HCT116 (cell line): ENCODE data around the gene BEGAIN. TPM values are rescaled to one million over a fixed set of nuclear protein-coding genes. Genes with fewer than 3 reads are reported as not detected.

ENCODE experiments used
- ATAC-seq: fragments of 200-7000 bp; cut with Tn5 transposase; 2 replicates; pipeline ENCODE4 v1.9.1; 2020; ENCODE audit warnings: mild to moderate bottlenecking, moderate library complexity
- BruUV-seq: library from RNA; stranded (reverse); fragments of 400-500 nt; replicated peaks from 2 replicates; lab custom pipeline; 2021; lab: Mats Ljungman, UMichigan
- CTCF ChIA-PET: fragments of 300-600 bp; sonication (Branson Sonifier 250); formaldehyde crosslinking; loops from one replicate; lab custom pipeline; 2021; ENCODE audit warnings: antibody characterized with exemption; lab: Charles Lee
- POLR2A ChIA-PET: fragments of 300-600, 350-600 bp; sonication (Branson Sonifier 250); formaldehyde crosslinking; loops from one replicate; lab custom pipeline; 2021; ENCODE audit warnings: antibody characterized with exemption; lab: Charles Lee
- RAD21 ChIA-PET, 2 experiments: fragments of 300-600 bp; sonication (Branson Sonifier 250); formaldehyde crosslinking; loops; one replicate each; lab custom pipeline; 2023; ENCODE audit warnings: low total read pairs in 2 of 2; ENCODE audit not compliant: uncharacterized antibody in 2 of 2, unreplicated experiment in 2 of 2, low non-redundant PET in 1 of 2; lab: Charles Lee
- DNase-seq: peaks from one replicate; pipeline ENCODE4 v3.0.0-alpha.2; 2010; ENCODE audit warnings: low read depth, low spot score
- H2AFZ ChIP-seq: fragments of 200-600 bp; shearing (Covaris generic), sonication (generic); 2 replicates; pipeline ENCODE4 v1.6.1; 2017; ENCODE audit warnings: low read depth, mixed run types, mixed read lengths, antibody characterized with exemption, low read length; ENCODE audit not compliant: poor library complexity, severe bottlenecking
- H3K27ac ChIP-seq: 2 replicates; pipeline ENCODE4 v1.5.1; 2012; ENCODE audit warnings: low read depth, low read length
- H3K27me3 ChIP-seq: fragments of 200-600 bp; sonication (generic); 2 replicates; pipeline ENCODE4 v1.6.1; 2016; ENCODE audit warnings: mixed run types, low read length, mixed read lengths; ENCODE audit not compliant: insufficient read depth
- H3K36me3 ChIP-seq, 2 experiments: fragments of 200-500 bp in 1 of 2; fragments of 200-600 bp in 1 of 2; sonication (Bioruptor generic) in 1 of 2; sonication (generic) in 1 of 2; 2 replicates each; pipeline versions ENCODE4 v1.5.1 to v1.6.1; 2014 to 2016; ENCODE audit warnings: low read length in 2 of 2, inconsistent platforms in 1 of 2, mixed read lengths in 1 of 2, mixed run types in 1 of 2; ENCODE audit not compliant: insufficient read depth in 2 of 2, control insufficient read depth in 1 of 2
- H3K4me1 ChIP-seq, 2 experiments: fragments of 200-600 bp in 1 of 2; sonication (generic) in 1 of 2; 2 replicates each; pipeline versions ENCODE4 v1.5.1 to v1.6.1; 2012 to 2017; ENCODE audit warnings: low read length in 2 of 2, inconsistent platforms in 1 of 2, mild to moderate bottlenecking in 1 of 2, mixed read lengths in 1 of 2, mixed run types in 1 of 2, moderate library complexity in 1 of 2; ENCODE audit not compliant: insufficient read depth in 2 of 2, control insufficient read depth in 1 of 2
- H3K4me2 ChIP-seq: fragments of 200-600 bp; sonication (generic); 2 replicates; pipeline ENCODE4 v1.6.1; 2017; ENCODE audit warnings: mixed run types, low read length, mixed read lengths
- H3K4me3 ChIP-seq, 2 experiments: fragments of 200-600 bp in 1 of 2; sonication (generic) in 1 of 2; replicated peaks in 1 of 2; 2 replicates each; pipeline ENCODE4 v1.5.1; 2011 to 2016; ENCODE audit warnings: low read length in 2 of 2, control low read depth in 1 of 2, low read depth in 1 of 2, mild to moderate bottlenecking in 1 of 2, mixed read lengths in 1 of 2, mixed run types in 1 of 2
- H3K79me2 ChIP-seq: fragments of 200-600 bp; sonication (generic); 2 replicates; pipeline ENCODE4 v1.6.1; 2017; ENCODE audit warnings: mild to moderate bottlenecking, mixed run types, low read length, moderate library complexity, mixed read lengths; ENCODE audit not compliant: insufficient read depth
- H3K9ac ChIP-seq: fragments of 200-600 bp; sonication (generic); 2 replicates; pipeline ENCODE4 v1.6.1; 2016; ENCODE audit warnings: low read length, mixed read lengths
- H3K9me2 ChIP-seq: fragments of 200-600 bp; sonication (generic), shearing (Covaris generic); 2 replicates; pipeline ENCODE4 v1.6.1; 2017; ENCODE audit warnings: mixed run types, mild to moderate bottlenecking, moderate library complexity; ENCODE audit not compliant: insufficient read depth
- H3K9me3 ChIP-seq, 2 experiments: fragments of 200-500 bp in 1 of 2; fragments of 200-600 bp in 1 of 2; sonication (Bioruptor generic) in 1 of 2; sonication (generic) in 1 of 2; 2 replicates each; pipeline ENCODE4 v1.6.1; 2014 to 2017; ENCODE audit warnings: low read length in 2 of 2, mixed read lengths in 2 of 2, inconsistent platforms in 1 of 2, low read depth in 1 of 2, mild to moderate bottlenecking in 1 of 2, mixed run types in 1 of 2, moderate library complexity in 1 of 2; ENCODE audit not compliant: control insufficient read depth in 1 of 2, insufficient read depth in 1 of 2
- H4K20me1 ChIP-seq: fragments of 200-600 bp; sonication (generic), shearing (Covaris generic); 2 replicates; pipeline ENCODE4 v1.6.1; 2017; ENCODE audit warnings: mixed run types, mild to moderate bottlenecking, moderate library complexity; ENCODE audit not compliant: insufficient read depth
- ATF3 ChIP-seq: IDR thresholded peaks from 2 replicates; pipeline ENCODE4 v1.6.1; 2012
- CBX3 ChIP-seq: IDR thresholded peaks from 2 replicates; pipeline ENCODE4 v1.6.1; 2012; ENCODE audit warnings: low read depth
- CEBPB ChIP-seq: IDR thresholded peaks from 2 replicates; pipeline ENCODE4 v1.6.1; 2012; ENCODE audit warnings: low read depth
- ELF1 ChIP-seq: IDR thresholded peaks from 2 replicates; pipeline ENCODE4 v1.6.1; 2012; ENCODE audit warnings: low read depth, borderline replicate concordance
- EZH2 ChIP-seq: fragments of 200-600 bp; sonication (generic); IDR thresholded peaks from 2 replicates; pipeline ENCODE4 v1.6.1; 2017; ENCODE audit warnings: antibody characterized with exemption, mixed run types
- EZH2phosphoT487 ChIP-seq: fragments of 200-600 bp; IDR thresholded peaks from 2 replicates; pipeline ENCODE4 v1.6.1; 2018; ENCODE audit warnings: antibody characterized with exemption, borderline replicate concordance
- FOSL1 ChIP-seq: IDR thresholded peaks from 2 replicates; pipeline ENCODE4 v1.6.1; 2012; ENCODE audit warnings: low read depth
- MAX ChIP-seq: IDR thresholded peaks from 2 replicates; pipeline ENCODE4 v1.6.1; 2012
- POLR2AphosphoS5 ChIP-seq: IDR thresholded peaks from 2 replicates; pipeline ENCODE4 v1.6.1; 2011; ENCODE audit warnings: mild to moderate bottlenecking, low read depth, low read length, moderate library complexity
- RAD21 ChIP-seq: IDR thresholded peaks from 2 replicates; pipeline ENCODE4 v1.6.1; 2012; ENCODE audit warnings: low read depth, mild to moderate bottlenecking
- SIN3A ChIP-seq: IDR thresholded peaks from 2 replicates; pipeline ENCODE4 v1.6.1; 2012; ENCODE audit warnings: low read depth
- SP1 ChIP-seq: IDR thresholded peaks from 2 replicates; pipeline ENCODE4 v1.6.1; 2012; ENCODE audit warnings: low read depth
- SRF ChIP-seq: IDR thresholded peaks from 2 replicates; pipeline ENCODE4 v1.6.1; 2012; ENCODE audit warnings: low read depth
- YY1 ChIP-seq: IDR thresholded peaks from 2 replicates; pipeline ENCODE4 v1.6.1; 2011; ENCODE audit warnings: low read length, low read depth, moderate library complexity, mild to moderate bottlenecking; ENCODE audit not compliant: insufficient replicate concordance; ENCODE audit errors: extremely low read depth
- intact Hi-C: fragments of 100-400 bp; cut with micrococcal nuclease; formaldehyde crosslinking; loops from 2 replicates; pipeline ENCODE4 v1.10.0; 2022
- total RNA-seq: library from RNA; stranded (reverse); gene quantifications from one replicate; pipeline ENCODE4 v1.2.1, GENCODE V29; 2021; ENCODE audit not compliant: unreplicated experiment
- TF ChIP-seq, protein P1 (sequence below), 3 experiments: fragments of 200-600 bp in 1 of 3; sonication (generic) in 1 of 3; IDR thresholded peaks in 2 of 3; conservative IDR thresholded peaks in 1 of 3; 2 replicates each; pipeline ENCODE4 v1.5.1; 2012 to 2017; ENCODE audit warnings: low read depth in 2 of 3, low read length in 2 of 3, antibody characterized with exemption in 1 of 3, borderline replicate concordance in 1 of 3, control low read depth in 1 of 3, mild to moderate bottlenecking in 1 of 3, mixed read lengths in 1 of 3, mixed run types in 1 of 3, moderate library complexity in 1 of 3; ENCODE audit not compliant: insufficient read depth in 1 of 3

Gene BEGAIN
- total RNA-seq, 1 experiment from 2014 or later: 8.5 TPM

- no peak for TF ChIP-seq CEBPB
- no peak for TF ChIP-seq POLR2AphosphoS5
- no peak for TF ChIP-seq SRF
- TF ChIP-seq CBX3: no peak
- TF ChIP-seq MAX: no peak
- no peak for TF ChIP-seq EZH2
- TF ChIP-seq YY1: no peak
- no peak for TF ChIP-seq SP1
- no peak for TF ChIP-seq FOSL1
- TF ChIP-seq ELF1: no peak
- TF ChIP-seq, protein P1, sequence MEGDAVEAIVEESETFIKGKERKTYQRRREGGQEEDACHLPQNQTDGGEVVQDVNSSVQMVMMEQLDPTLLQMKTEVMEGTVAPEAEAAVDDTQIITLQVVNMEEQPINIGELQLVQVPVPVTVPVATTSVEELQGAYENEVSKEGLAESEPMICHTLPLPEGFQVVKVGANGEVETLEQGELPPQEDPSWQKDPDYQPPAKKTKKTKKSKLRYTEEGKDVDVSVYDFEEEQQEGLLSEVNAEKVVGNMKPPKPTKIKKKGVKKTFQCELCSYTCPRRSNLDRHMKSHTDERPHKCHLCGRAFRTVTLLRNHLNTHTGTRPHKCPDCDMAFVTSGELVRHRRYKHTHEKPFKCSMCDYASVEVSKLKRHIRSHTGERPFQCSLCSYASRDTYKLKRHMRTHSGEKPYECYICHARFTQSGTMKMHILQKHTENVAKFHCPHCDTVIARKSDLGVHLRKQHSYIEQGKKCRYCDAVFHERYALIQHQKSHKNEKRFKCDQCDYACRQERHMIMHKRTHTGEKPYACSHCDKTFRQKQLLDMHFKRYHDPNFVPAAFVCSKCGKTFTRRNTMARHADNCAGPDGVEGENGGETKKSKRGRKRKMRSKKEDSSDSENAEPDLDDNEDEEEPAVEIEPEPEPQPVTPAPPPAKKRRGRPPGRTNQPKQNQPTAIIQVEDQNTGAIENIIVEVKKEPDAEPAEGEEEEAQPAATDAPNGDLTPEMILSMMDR (IDR thresholded peaks at IDR 0.05 in 2 of 3, conservative IDR thresholded peaks at IDR 0.05 in 1 of 3; ENCODE audit: borderline replicate concordance in 1 of 3, insufficient read depth in 1 of 3, low read depth in 2 of 3, low read length in 2 of 3): no peak
- no peak for TF ChIP-seq RAD21
- no peak for TF ChIP-seq SIN3A
- no peak for TF ChIP-seq EZH2phosphoT487
- TF ChIP-seq ATF3: no peak
- ChIA-PET POLR2A (no interaction called here), RAD21 (interaction anchor here in 1 of 2 experiments (1.1 kb wide), 1 partner anchor 56 kb away, joined by 3 read pairs; no protein-coding TSS in a partner anchor), CTCF (no interaction called here)
- no peaks in the 10 kb centered on the region for H4K20me1 ChIP-seq
- no peaks in the 10 kb centered on the region for H3K9me3 ChIP-seq
- H3K27ac ChIP-seq: no peak overlapping the region
- no peaks in the 10 kb centered on the region for H3K9me2 ChIP-seq
- H3K4me2 ChIP-seq: peak overlapping the region; percentile 85; the same call in 1 of the 2 replicates
- BruUV-seq: no TSS peak
- H3K79me2 ChIP-seq: no peaks in the 10 kb centered on the region
- intact Hi-C loops: no loop called here
- peaks cover 13 to 28% of the 10 kb centered on the region in 2 experiments; a peak in 3 of 4 replicates for H3K4me1 ChIP-seq
- ATAC-seq (no peak), DNase-seq (no peak)
- no peaks in the 10 kb centered on the region for H3K36me3 ChIP-seq
- no peaks in the 10 kb centered on the region for H3K27me3 ChIP-seq
- no peak overlapping the region for H3K4me3 ChIP-seq
- no peak overlapping the region for H2AFZ ChIP-seq
- H3K9ac ChIP-seq: no peak overlapping the region
Measured at GRCh38 chr14:100589071-100589759, 2.0 kb upstream of the BEGAIN start.
